H1 (cell line): ENCODE measurements around the gene RARRES2. TPM values are rescaled to one million over a fixed set of nuclear protein-coding genes. Genes with fewer than 3 reads are reported as not detected.
"Not testable (repeated sequence)": the region's sequence is repeated elsewhere in the genome, so short reads cannot be mapped to it uniquely, and the experiment has no call there.

Experiments
- CTCF ChIA-PET: fragments of 300-600 bp; sonication (Branson Sonifier 250); formaldehyde crosslinking; loops from one replicate; lab custom pipeline; 2021; ENCODE audit not compliant: partially characterized antibody; lab: Charles Lee
- POLR2A ChIA-PET: fragments of 300-600 bp; sonication (Branson Sonifier 250); formaldehyde crosslinking; loops from one replicate; lab custom pipeline; 2021; ENCODE audit warnings: inconsistent platforms; ENCODE audit not compliant: partially characterized antibody; lab: Charles Lee
- DNase-seq, 2 experiments: peaks; one replicate each; pipeline versions ENCODE4 v3.0.0 to v3.0.0-alpha.2; 2010 to 2022; ENCODE audit warnings: low spot score in 2 of 2, low read depth in 1 of 2, mixed read lengths in 1 of 2
- FAIRE-seq: peaks from 2 replicates; lab custom pipeline; 2011; peaks lifted over from hg19 to GRCh38; lab: Jason Lieb, UNC
- H2AFZ ChIP-seq: 2 replicates; pipeline ENCODE4 v1.8.1; 2012; ENCODE audit warnings: low read length, inconsistent platforms
- H2AK5ac ChIP-seq: 2 replicates; pipeline ENCODE4 v1.6.1; 2013; ENCODE audit warnings: low read depth, low read length
- H2BK120ac ChIP-seq: replicated peaks from 2 replicates; pipeline ENCODE3; 2013; ENCODE audit warnings: low read depth, low read length, inconsistent platforms
- H2BK12ac ChIP-seq: 2 replicates; pipeline ENCODE4 v1.6.1; 2013; ENCODE audit warnings: low read depth, low read length
- H2BK15ac ChIP-seq: 2 replicates; pipeline ENCODE4 v1.6.1; 2013; ENCODE audit warnings: low read length
- H2BK20ac ChIP-seq: 2 replicates; pipeline ENCODE4 v1.6.1; 2013; ENCODE audit warnings: low read length
- H2BK5ac ChIP-seq: 2 replicates; pipeline ENCODE4 v1.6.1; 2013; ENCODE audit warnings: low read depth, low read length
- H3K14ac ChIP-seq: 2 replicates; pipeline ENCODE4 v1.6.1; 2013; ENCODE audit warnings: inconsistent platforms; ENCODE audit not compliant: insufficient read length
- H3K18ac ChIP-seq: 2 replicates; pipeline ENCODE4 v1.6.1; 2013; ENCODE audit warnings: low read length; ENCODE audit errors: extremely low read depth
- H3K23ac ChIP-seq: 2 replicates; pipeline ENCODE4 v1.6.1; 2013; ENCODE audit warnings: inconsistent platforms; ENCODE audit not compliant: insufficient read length
- H3K23me2 ChIP-seq: 2 replicates; pipeline ENCODE4 v1.6.1; 2013; ENCODE audit warnings: low read depth, low read length
- H3K27ac ChIP-seq: 2 replicates; pipeline ENCODE4 v1.6.1; 2011; ENCODE audit warnings: low read depth, low read length, inconsistent platforms
- H3K27me3 ChIP-seq, 4 experiments: replicated peaks in 1 of 4; 1 replicate in 1 of 4; 2 replicates in 3 of 4; pipeline versions ENCODE4 v1.6.1 to v1.8.1; 2011 to 2013; ENCODE audit warnings: low read length in 3 of 4, mild to moderate bottlenecking in 3 of 4, inconsistent platforms in 2 of 4, mixed read lengths in 2 of 4, moderate library complexity in 1 of 4; ENCODE audit not compliant: control insufficient read depth in 3 of 4, insufficient read depth in 3 of 4; ENCODE audit errors: extremely low read depth in 1 of 4
- H3K36me3 ChIP-seq, 4 experiments: 2 replicates each; pipeline versions ENCODE4 v1.6.1 to v1.8.1; 2011 to 2013; ENCODE audit warnings: mild to moderate bottlenecking in 4 of 4, low read length in 3 of 4, moderate library complexity in 2 of 4, control low read depth in 1 of 4, inconsistent platforms in 1 of 4; ENCODE audit not compliant: insufficient read depth in 4 of 4, control insufficient read depth in 2 of 4
- H3K4ac ChIP-seq: replicated peaks from 2 replicates; pipeline ENCODE3; 2013; ENCODE audit warnings: low read length, low read depth, mixed read lengths, inconsistent platforms; ENCODE audit not compliant: insufficient read length
- H3K4me1 ChIP-seq, 4 experiments: replicated peaks in 1 of 4; 1 replicate in 1 of 4; 2 replicates in 3 of 4; pipeline versions ENCODE4 v1.6.1 to v1.8.1; 2011 to 2013; ENCODE audit warnings: low read length in 3 of 4, inconsistent platforms in 2 of 4, mixed read lengths in 1 of 4; ENCODE audit not compliant: insufficient read depth in 4 of 4, control insufficient read depth in 3 of 4
- H3K4me2 ChIP-seq, 2 experiments: 2 replicates each; pipeline versions ENCODE4 v1.6.1 to v1.8.1; 2011 to 2013; ENCODE audit warnings: low read depth in 2 of 2, low read length in 2 of 2, control low read depth in 1 of 2, inconsistent platforms in 1 of 2, mild to moderate bottlenecking in 1 of 2; ENCODE audit not compliant: insufficient read depth in 1 of 2
- H3K4me3 ChIP-seq, 4 experiments: fragments of 200-600, 300-600 bp in 1 of 4; sonication (generic), shearing (Covaris generic), sonication (Bioruptor Twin) in 1 of 4; 2 replicates each; pipeline versions ENCODE4 v1.5.1 to v1.8.1; 2011 to 2016; ENCODE audit warnings: low read length in 4 of 4, low read depth in 3 of 4, control low read depth in 2 of 4, inconsistent platforms in 2 of 4, mild to moderate bottlenecking in 2 of 4, mixed read lengths in 1 of 4, moderate library complexity in 1 of 4; ENCODE audit not compliant: insufficient read depth in 2 of 4; ENCODE audit errors: extremely low read depth in 1 of 4
- H3K56ac ChIP-seq: replicated peaks from 2 replicates; pipeline ENCODE3; 2013; ENCODE audit warnings: low read depth, mild to moderate bottlenecking, mixed read lengths, low read length, inconsistent platforms; ENCODE audit not compliant: insufficient read length
- H3K79me1 ChIP-seq: 2 replicates; pipeline ENCODE4 v1.6.1; 2013; ENCODE audit warnings: low read depth, low read length, control low read depth
- H3K79me2 ChIP-seq, 2 experiments: 2 replicates each; pipeline versions ENCODE4 v1.6.1 to v1.8.1; 2012 to 2013; ENCODE audit warnings: low read length in 2 of 2, mild to moderate bottlenecking in 2 of 2, inconsistent platforms in 1 of 2; ENCODE audit not compliant: insufficient read depth in 2 of 2, control insufficient read depth in 1 of 2
- H3K9ac ChIP-seq, 4 experiments: replicated peaks in 1 of 4; 1 replicate in 1 of 4; 2 replicates in 3 of 4; pipeline versions ENCODE4 v1.6.1 to v1.8.1; 2011 to 2013; ENCODE audit warnings: low read depth in 3 of 4, low read length in 3 of 4, control low read depth in 2 of 4, mild to moderate bottlenecking in 2 of 4, moderate library complexity in 2 of 4, inconsistent platforms in 1 of 4; ENCODE audit errors: extremely low read depth in 1 of 4
- H3K9me3 ChIP-seq, 2 experiments: 2 replicates each; pipeline versions ENCODE4 v1.6.1 to v1.8.1; 2012 to 2013; ENCODE audit warnings: mild to moderate bottlenecking in 2 of 2, moderate library complexity in 2 of 2, control low read depth in 1 of 2, inconsistent platforms in 1 of 2, low read depth in 1 of 2, low read length in 1 of 2, mixed read lengths in 1 of 2; ENCODE audit not compliant: insufficient read depth in 2 of 2
- H4K20me1 ChIP-seq, 2 experiments: replicated peaks in 1 of 2; 2 replicates each; pipeline versions ENCODE3 to v1.8.1; 2011 to 2013; ENCODE audit warnings: inconsistent platforms in 2 of 2, low read length in 2 of 2, mild to moderate bottlenecking in 1 of 2; ENCODE audit not compliant: insufficient read depth in 2 of 2, control insufficient read depth in 1 of 2
- H4K5ac ChIP-seq: 2 replicates; pipeline ENCODE4 v1.6.1; 2013; ENCODE audit warnings: low read length, low read depth, mixed read lengths, inconsistent platforms; ENCODE audit not compliant: insufficient read length
- H4K8ac ChIP-seq: 2 replicates; pipeline ENCODE4 v1.8.0; 2013; ENCODE audit warnings: mild to moderate bottlenecking, moderate library complexity, low read length, inconsistent platforms; ENCODE audit not compliant: insufficient read depth; ENCODE audit errors: extremely low read depth
- H4K91ac ChIP-seq: replicated peaks from 2 replicates; pipeline ENCODE3; 2013; ENCODE audit warnings: low read length, mixed read lengths, inconsistent platforms; ENCODE audit not compliant: insufficient read length
- WGBS, 2 experiments: shearing (Covaris generic) in 1 of 2; methylation state at CpG; one replicate each; pipeline versions ENCODE4 v1.1.6 to v1.1.7; 2013 to 2015; ENCODE audit warnings: low lambda C conversion rate in 2 of 2, mixed read lengths in 2 of 2, inconsistent platforms in 1 of 2, low coverage in 1 of 2, missing lambda C conversion rate in 1 of 2; ENCODE audit not compliant: insufficient replicate concordance in 2 of 2, insufficient coverage in 1 of 2, insufficient read length in 1 of 2; ENCODE audit errors: extremely low coverage in 1 of 2, missing lambda C conversion rate in 1 of 2; 5-methylcytosine and 5-hydroxymethylcytosine counted together
- polyA plus RNA-seq, 7 experiments: library from polyadenylated mRNA; depleted of rRNA in 3 of 7; stranded (reverse) in 5 of 7; unstranded in 2 of 7; fragments of >200 nt in 5 of 7; fragments of 200-250 nt in 2 of 7; gene quantifications; 1 replicate in 5 of 7; 2 replicates in 1 of 7; 4 replicates in 1 of 7; pipeline versions ENCODE4 v1.2.1 to v1.2.3, GENCODE V29; 2011 to 2013; ENCODE audit warnings: missing spikeins in 2 of 7, mixed read lengths in 2 of 7
- total RNA-seq: library from RNA; stranded (reverse); fragmentation: NEBNext Ultra II Directional; extraction: Animal tissue kit (Norgen Biotek cat#: 25700); gene quantifications from 2 replicates; pipeline ENCODE4 v1.2.1, GENCODE V29; 2021

RARRES2 gene
- total and polyA plus RNA-seq, 2 of the 8 experiments (the other 6 are each of a cell fraction or from before 2014, with no cell fraction given) = 254 to 441 TPM

GRCh38 chr7:150304499-150305258, 36.8 kb downstream of the RARRES2 start:
- H2BK12ac ChIP-seq, H3K36me3 ChIP-seq, H4K5ac ChIP-seq, H3K23ac ChIP-seq, H2AFZ ChIP-seq, H3K56ac ChIP-seq, H2AK5ac ChIP-seq, H3K23me2 ChIP-seq, H4K20me1 ChIP-seq, H3K4me3 ChIP-seq, POLR2A ChIA-PET, H3K79me1 ChIP-seq, H2BK120ac ChIP-seq, H3K4me1 ChIP-seq, H3K4me2 ChIP-seq, H3K14ac ChIP-seq, H3K9me3 ChIP-seq, H3K27ac ChIP-seq, H2BK15ac ChIP-seq, H4K8ac ChIP-seq, CTCF ChIA-PET, H2BK5ac ChIP-seq, DNase-seq, H4K91ac ChIP-seq, FAIRE-seq, H2BK20ac ChIP-seq, H3K9ac ChIP-seq, H3K4ac ChIP-seq, H3K18ac ChIP-seq, H3K27me3 ChIP-seq, H3K79me2 ChIP-seq: not testable (repeated sequence)
- 83% methylated on average over 7 of the region's 8 CpGs; no CpG with 5 or more reads in 1 of the 2 experiments for WGBS, 2 experiments

GRCh38 chr7:150302908-150303310, 38.5 kb downstream of the RARRES2 start:
- H3K79me1 ChIP-seq, H3K4me2 ChIP-seq, POLR2A ChIA-PET, H4K5ac ChIP-seq, H2BK15ac ChIP-seq, H2BK20ac ChIP-seq, H3K27me3 ChIP-seq, H4K91ac ChIP-seq, H4K8ac ChIP-seq, H4K20me1 ChIP-seq, H3K4me1 ChIP-seq, H3K18ac ChIP-seq, H3K4me3 ChIP-seq, H2AK5ac ChIP-seq, FAIRE-seq, H3K56ac ChIP-seq, H2BK12ac ChIP-seq, H2BK5ac ChIP-seq, DNase-seq, H2BK120ac ChIP-seq, CTCF ChIA-PET, H2AFZ ChIP-seq, H3K23me2 ChIP-seq, H3K9me3 ChIP-seq, H3K36me3 ChIP-seq, H3K4ac ChIP-seq, H3K23ac ChIP-seq, H3K9ac ChIP-seq, H3K14ac ChIP-seq, H3K79me2 ChIP-seq, H3K27ac ChIP-seq: not testable (repeated sequence)
- WGBS, 2 experiments = 91% methylated on average over 1 of the region's 1 CpG; no CpG with 5 or more reads in 1 of the 2 experiments
